ENCODE data around the gene LSM14A. TPM values are rescaled to one million over a fixed set of nuclear protein-coding genes. Genes with fewer than 3 reads are reported as not detected.
A peak's percentile ranks its signal among the peaks of the same experiment; 100 is the strongest.

Gene LSM14A
- total and polyA plus RNA-seq, 9 of the 15 experiments (the other 6 are each of a cell fraction or from before 2014, with no cell fraction given) = 19.5 to 150 (median 95.1) TPM

DNA sequence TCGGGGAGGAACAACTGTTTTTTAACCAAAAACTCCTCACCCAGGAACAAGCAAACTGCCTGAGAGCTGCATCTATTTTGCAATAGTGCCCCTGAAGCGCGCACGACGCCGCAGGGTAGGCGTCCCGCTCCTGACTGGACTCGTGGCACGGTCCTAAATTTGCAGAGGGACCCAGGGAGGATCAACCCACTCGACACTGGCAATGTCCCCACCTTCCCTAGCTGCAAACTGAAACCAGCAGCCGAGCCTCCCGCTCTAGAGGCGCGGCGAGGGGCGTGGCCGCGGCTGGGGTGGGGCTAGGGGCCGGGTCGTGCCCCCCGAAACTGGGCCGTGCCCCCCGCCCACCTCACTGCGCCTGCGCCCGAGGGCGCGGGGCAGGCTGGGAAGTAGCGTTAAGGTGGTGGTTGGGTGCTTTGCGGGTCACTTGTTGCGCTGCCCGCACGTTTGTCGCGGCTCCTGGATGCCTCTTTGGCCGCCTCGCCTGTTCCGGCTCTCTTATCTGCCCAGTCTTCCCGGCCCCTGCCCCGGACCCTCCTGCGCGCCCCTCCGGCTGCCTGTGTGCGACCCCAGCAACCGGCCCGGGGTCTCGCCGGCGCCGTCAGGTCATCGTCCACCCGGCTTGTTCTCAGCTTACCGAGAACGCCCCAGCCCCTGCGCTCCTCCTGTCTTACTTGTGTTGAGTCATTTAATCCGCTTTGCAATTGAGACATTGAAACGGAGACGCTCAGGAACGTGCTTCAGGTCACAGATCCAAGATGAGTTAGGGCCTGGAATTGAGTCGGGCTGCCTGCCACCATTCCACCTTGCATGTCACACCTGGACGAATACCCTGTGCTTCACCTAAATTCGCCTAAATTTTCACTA lies 37.9 kb upstream of the LSM14A start (continued):
- TF ChIP-seq, protein P1, sequence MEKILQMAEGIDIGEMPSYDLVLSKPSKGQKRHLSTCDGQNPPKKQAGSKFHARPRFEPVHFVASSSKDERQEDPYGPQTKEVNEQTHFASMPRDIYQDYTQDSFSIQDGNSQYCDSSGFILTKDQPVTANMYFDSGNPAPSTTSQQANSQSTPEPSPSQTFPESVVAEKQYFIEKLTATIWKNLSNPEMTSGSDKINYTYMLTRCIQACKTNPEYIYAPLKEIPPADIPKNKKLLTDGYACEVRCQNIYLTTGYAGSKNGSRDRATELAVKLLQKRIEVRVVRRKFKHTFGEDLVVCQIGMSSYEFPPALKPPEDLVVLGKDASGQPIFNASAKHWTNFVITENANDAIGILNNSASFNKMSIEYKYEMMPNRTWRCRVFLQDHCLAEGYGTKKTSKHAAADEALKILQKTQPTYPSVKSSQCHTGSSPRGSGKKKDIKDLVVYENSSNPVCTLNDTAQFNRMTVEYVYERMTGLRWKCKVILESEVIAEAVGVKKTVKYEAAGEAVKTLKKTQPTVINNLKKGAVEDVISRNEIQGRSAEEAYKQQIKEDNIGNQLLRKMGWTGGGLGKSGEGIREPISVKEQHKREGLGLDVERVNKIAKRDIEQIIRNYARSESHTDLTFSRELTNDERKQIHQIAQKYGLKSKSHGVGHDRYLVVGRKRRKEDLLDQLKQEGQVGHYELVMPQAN (IDR thresholded peaks at IDR 0.05; ENCODE audit: borderline replicate concordance) = 0 out of 2 replicates have a peak, but pooled peaks have one; percentile 20
- TF ChIP-seq RBBP5 (IDR thresholded peaks at IDR 0.05; ENCODE audit: borderline replicate concordance, insufficient read depth, low read length, poor library complexity, severe bottlenecking) (peak; percentile 71), KAT8 (IDR thresholded peaks at IDR 0.05; ENCODE audit: low read depth) (no peak), ELF2 (CRISPR knock-in tag; IDR thresholded peaks at IDR 0.05) (no peak), PML (IDR thresholded peaks at IDR 0.05; ENCODE audit: low read length) (peak; percentile 39; the same call in 1 of the 2 replicates), POU5F1 (IDR thresholded peaks at IDR 0.05; ENCODE audit: borderline replicate concordance, low read depth, low read length, partially characterized antibody) (no peak)
- TF ChIP-seq, protein P2, sequence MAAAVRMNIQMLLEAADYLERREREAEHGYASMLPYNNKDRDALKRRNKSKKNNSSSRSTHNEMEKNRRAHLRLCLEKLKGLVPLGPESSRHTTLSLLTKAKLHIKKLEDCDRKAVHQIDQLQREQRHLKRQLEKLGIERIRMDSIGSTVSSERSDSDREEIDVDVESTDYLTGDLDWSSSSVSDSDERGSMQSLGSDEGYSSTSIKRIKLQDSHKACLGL (CRISPR knock-in tag; IDR thresholded peaks at IDR 0.05; ENCODE audit: borderline replicate concordance, poor library complexity, severe bottlenecking) = no peak
- TF ChIP-seq, protein P3, sequence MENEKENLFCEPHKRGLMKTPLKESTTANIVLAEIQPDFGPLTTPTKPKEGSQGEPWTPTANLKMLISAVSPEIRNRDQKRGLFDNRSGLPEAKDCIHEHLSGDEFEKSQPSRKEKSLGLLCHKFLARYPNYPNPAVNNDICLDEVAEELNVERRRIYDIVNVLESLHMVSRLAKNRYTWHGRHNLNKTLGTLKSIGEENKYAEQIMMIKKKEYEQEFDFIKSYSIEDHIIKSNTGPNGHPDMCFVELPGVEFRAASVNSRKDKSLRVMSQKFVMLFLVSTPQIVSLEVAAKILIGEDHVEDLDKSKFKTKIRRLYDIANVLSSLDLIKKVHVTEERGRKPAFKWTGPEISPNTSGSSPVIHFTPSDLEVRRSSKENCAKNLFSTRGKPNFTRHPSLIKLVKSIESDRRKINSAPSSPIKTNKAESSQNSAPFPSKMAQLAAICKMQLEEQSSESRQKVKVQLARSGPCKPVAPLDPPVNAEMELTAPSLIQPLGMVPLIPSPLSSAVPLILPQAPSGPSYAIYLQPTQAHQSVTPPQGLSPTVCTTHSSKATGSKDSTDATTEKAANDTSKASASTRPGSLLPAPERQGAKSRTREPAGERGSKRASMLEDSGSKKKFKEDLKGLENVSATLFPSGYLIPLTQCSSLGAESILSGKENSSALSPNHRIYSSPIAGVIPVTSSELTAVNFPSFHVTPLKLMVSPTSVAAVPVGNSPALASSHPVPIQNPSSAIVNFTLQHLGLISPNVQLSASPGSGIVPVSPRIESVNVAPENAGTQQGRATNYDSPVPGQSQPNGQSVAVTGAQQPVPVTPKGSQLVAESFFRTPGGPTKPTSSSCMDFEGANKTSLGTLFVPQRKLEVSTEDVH (IDR thresholded peaks at IDR 0.05; ENCODE audit: low read depth, partially characterized antibody) = no peak
- TF ChIP-seq, protein P4, sequence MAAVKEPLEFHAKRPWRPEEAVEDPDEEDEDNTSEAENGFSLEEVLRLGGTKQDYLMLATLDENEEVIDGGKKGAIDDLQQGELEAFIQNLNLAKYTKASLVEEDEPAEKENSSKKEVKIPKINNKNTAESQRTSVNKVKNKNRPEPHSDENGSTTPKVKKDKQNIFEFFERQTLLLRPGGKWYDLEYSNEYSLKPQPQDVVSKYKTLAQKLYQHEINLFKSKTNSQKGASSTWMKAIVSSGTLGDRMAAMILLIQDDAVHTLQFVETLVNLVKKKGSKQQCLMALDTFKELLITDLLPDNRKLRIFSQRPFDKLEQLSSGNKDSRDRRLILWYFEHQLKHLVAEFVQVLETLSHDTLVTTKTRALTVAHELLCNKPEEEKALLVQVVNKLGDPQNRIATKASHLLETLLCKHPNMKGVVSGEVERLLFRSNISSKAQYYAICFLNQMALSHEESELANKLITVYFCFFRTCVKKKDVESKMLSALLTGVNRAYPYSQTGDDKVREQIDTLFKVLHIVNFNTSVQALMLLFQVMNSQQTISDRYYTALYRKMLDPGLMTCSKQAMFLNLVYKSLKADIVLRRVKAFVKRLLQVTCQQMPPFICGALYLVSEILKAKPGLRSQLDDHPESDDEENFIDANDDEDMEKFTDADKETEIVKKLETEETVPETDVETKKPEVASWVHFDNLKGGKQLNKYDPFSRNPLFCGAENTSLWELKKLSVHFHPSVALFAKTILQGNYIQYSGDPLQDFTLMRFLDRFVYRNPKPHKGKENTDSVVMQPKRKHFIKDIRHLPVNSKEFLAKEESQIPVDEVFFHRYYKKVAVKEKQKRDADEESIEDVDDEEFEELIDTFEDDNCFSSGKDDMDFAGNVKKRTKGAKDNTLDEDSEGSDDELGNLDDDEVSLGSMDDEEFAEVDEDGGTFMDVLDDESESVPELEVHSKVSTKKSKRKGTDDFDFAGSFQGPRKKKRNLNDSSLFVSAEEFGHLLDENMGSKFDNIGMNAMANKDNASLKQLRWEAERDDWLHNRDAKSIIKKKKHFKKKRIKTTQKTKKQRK (IDR thresholded peaks at IDR 0.05; ENCODE audit: borderline replicate concordance, low read depth, low read length) = no peak
- TF ChIP-seq, protein P5, sequence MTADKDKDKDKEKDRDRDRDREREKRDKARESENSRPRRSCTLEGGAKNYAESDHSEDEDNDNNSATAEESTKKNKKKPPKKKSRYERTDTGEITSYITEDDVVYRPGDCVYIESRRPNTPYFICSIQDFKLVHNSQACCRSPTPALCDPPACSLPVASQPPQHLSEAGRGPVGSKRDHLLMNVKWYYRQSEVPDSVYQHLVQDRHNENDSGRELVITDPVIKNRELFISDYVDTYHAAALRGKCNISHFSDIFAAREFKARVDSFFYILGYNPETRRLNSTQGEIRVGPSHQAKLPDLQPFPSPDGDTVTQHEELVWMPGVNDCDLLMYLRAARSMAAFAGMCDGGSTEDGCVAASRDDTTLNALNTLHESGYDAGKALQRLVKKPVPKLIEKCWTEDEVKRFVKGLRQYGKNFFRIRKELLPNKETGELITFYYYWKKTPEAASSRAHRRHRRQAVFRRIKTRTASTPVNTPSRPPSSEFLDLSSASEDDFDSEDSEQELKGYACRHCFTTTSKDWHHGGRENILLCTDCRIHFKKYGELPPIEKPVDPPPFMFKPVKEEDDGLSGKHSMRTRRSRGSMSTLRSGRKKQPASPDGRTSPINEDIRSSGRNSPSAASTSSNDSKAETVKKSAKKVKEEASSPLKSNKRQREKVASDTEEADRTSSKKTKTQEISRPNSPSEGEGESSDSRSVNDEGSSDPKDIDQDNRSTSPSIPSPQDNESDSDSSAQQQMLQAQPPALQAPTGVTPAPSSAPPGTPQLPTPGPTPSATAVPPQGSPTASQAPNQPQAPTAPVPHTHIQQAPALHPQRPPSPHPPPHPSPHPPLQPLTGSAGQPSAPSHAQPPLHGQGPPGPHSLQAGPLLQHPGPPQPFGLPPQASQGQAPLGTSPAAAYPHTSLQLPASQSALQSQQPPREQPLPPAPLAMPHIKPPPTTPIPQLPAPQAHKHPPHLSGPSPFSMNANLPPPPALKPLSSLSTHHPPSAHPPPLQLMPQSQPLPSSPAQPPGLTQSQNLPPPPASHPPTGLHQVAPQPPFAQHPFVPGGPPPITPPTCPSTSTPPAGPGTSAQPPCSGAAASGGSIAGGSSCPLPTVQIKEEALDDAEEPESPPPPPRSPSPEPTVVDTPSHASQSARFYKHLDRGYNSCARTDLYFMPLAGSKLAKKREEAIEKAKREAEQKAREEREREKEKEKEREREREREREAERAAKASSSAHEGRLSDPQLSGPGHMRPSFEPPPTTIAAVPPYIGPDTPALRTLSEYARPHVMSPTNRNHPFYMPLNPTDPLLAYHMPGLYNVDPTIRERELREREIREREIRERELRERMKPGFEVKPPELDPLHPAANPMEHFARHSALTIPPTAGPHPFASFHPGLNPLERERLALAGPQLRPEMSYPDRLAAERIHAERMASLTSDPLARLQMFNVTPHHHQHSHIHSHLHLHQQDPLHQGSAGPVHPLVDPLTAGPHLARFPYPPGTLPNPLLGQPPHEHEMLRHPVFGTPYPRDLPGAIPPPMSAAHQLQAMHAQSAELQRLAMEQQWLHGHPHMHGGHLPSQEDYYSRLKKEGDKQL (CRISPR knock-in tag; IDR thresholded peaks at IDR 0.05; ENCODE audit: borderline replicate concordance) = no peak

All from K562 (cell line).